ENCODE measurements around the gene UBAC2. TPM values are rescaled to one million over a fixed set of nuclear protein-coding genes. Genes with fewer than 3 reads are reported as not detected.

Gene UBAC2
- total and polyA plus RNA-seq, 2 of the 8 experiments (the other 6 are each of a cell fraction or from before 2014, with no cell fraction given): 75.9 to 76.9 TPM

DNA sequence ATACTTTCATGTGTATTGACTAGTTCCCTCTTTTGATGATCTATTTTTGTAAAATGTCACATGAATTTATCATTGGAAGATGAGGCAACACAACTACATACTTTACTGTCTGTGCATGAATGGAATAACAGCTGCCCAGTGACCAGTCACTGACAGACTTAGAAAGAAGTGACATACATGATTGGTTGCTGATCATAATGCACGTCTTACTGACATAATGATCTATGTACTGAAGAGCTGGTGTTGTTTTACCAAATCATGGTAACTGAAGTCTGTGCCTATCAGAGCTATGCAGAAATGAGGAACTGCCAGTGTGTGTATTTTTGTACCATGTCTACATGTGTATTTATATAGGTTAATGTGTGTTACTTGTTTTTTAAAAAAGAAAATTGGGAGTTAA lies 31.1 kb downstream of the UBAC2 start:
- Histone ChIP-seq H3K4me2 (ENCODE audit: insufficient read depth in 1 of 2, low read depth in 2 of 2, low read length in 2 of 2) (no peak overlapping the region), H3K23ac (ENCODE audit: insufficient read length) (no peak overlapping the region), H4K5ac (ENCODE audit: insufficient read length, low read depth, low read length) (no peak overlapping the region), H4K20me1 (replicated peaks in 1 of 2; ENCODE audit: control insufficient read depth in 1 of 2, insufficient read depth in 2 of 2, low read length in 2 of 2) (peaks cover 0 to 5% of the 10 kb centered on the region in 2 experiments), H3K9ac (replicated peaks in 1 of 4; ENCODE audit: extremely low read depth in 1 of 4, low read depth in 3 of 4, low read length in 3 of 4) (no peak overlapping the region), H3K14ac (ENCODE audit: insufficient read length) (no peak overlapping the region), H2AFZ (ENCODE audit: low read length) (no peak overlapping the region), H3K79me2 (ENCODE audit: control insufficient read depth in 1 of 2, insufficient read depth in 2 of 2, low read length in 2 of 2) (peaks cover 13 to 73% of the 10 kb centered on the region in 2 experiments), H3K4me1 (replicated peaks in 1 of 4; ENCODE audit: control insufficient read depth in 3 of 4, insufficient read depth in 4 of 4, low read length in 3 of 4) (no peaks in the 10 kb centered on the region; a peak in 1 of 7 replicates), H3K27ac (ENCODE audit: low read depth, low read length) (no peak overlapping the region), H4K91ac (replicated peaks; ENCODE audit: insufficient read length, low read length) (no peak overlapping the region), H3K4ac (replicated peaks; ENCODE audit: insufficient read length, low read depth, low read length) (no peak overlapping the region), H2BK20ac (ENCODE audit: low read length) (no peak overlapping the region), H3K9me3 (ENCODE audit: insufficient read depth in 2 of 2, low read depth in 1 of 2, low read length in 1 of 2) (no peaks in the 10 kb centered on the region), H2BK15ac (ENCODE audit: low read length) (no peak overlapping the region), H3K18ac (ENCODE audit: extremely low read depth, low read length) (no peak overlapping the region), H2BK12ac (ENCODE audit: low read depth, low read length) (no peak overlapping the region), H3K36me3 (ENCODE audit: control insufficient read depth in 2 of 4, insufficient read depth in 4 of 4, low read length in 3 of 4) (no peaks in the 10 kb centered on the region), H3K79me1 (ENCODE audit: low read depth, low read length) (peaks cover 10% of the 10 kb centered on the region), H3K27me3 (replicated peaks in 1 of 4; ENCODE audit: control insufficient read depth in 3 of 4, extremely low read depth in 1 of 4, insufficient read depth in 3 of 4, low read length in 3 of 4) (no peaks in the 10 kb centered on the region), H4K8ac (ENCODE audit: extremely low read depth, insufficient read depth, low read length) (no peak overlapping the region), H2BK5ac (ENCODE audit: low read depth, low read length) (no peak overlapping the region), H2BK120ac (replicated peaks; ENCODE audit: low read depth, low read length) (no peak overlapping the region), H3K23me2 (ENCODE audit: low read depth, low read length) (no peaks in the 10 kb centered on the region; the same call in 1 of the 2 replicates), H3K4me3 (ENCODE audit: extremely low read depth in 1 of 4, insufficient read depth in 2 of 4, low read depth in 3 of 4, low read length in 4 of 4) (no peak overlapping the region), H2AK5ac (ENCODE audit: low read depth, low read length) (no peak overlapping the region), H3K56ac (replicated peaks; ENCODE audit: insufficient read length, low read depth, low read length) (no peak overlapping the region)
- no peak for DNase-seq (ENCODE audit: low read depth in 1 of 2, low spot score in 2 of 2)
- no peak for FAIRE-seq
- ChIA-PET POLR2A (ENCODE audit: partially characterized antibody) (interaction anchor here (3.1 kb wide), 1 partner anchor 31 kb away, joined by 20 read pairs; the partner anchor contains the start of gene UBAC2), CTCF (ENCODE audit: partially characterized antibody) (interaction anchor here (0.6 to 2.2 kb wide), 9 partner anchors 23 to 84 kb away, joined by 3 to 8 read pairs (median 4); partner anchors contain the start of gene UBAC2)
- WGBS, 2 experiments (ENCODE audit: extremely low coverage in 1 of 2, insufficient coverage in 1 of 2, insufficient read length in 1 of 2, insufficient replicate concordance in 2 of 2, low coverage in 1 of 2, low lambda C conversion rate in 2 of 2, missing lambda C conversion rate in 1 of 2): 76% methylated on average over 1 of the region's 1 CpG; no CpG with 5 or more reads in 1 of the 2 experiments
- TF ChIP-seq JUND (IDR thresholded peaks at IDR 0.05; ENCODE audit: low read length) (no peak), NRF1 (IDR thresholded peaks at IDR 0.05; ENCODE audit: low read depth, low read length) (no peak), SRF (IDR thresholded peaks at IDR 0.05; ENCODE audit: low read depth, low read length) (no peak), JUN (IDR thresholded peaks at IDR 0.05; ENCODE audit: low read depth, low read length) (no peak), ASH2L (IDR thresholded peaks at IDR 0.05; ENCODE audit: low read length) (no peak)
